IMR-90 (cell line): Measurements from ENCODE around the gene TRIM63. TPM values are rescaled to one million over a fixed set of nuclear protein-coding genes. Genes with fewer than 3 reads are reported as not detected.

ENCODE experiments used
- ATAC-seq: fragments of 200-7000 bp; cut with Tn5 transposase; 2 replicates; pipeline ENCODE4 v1.9.1; 2020; ENCODE audit warnings: low read depth, mild to moderate bottlenecking, moderate library complexity
- BruUV-seq: library from RNA; stranded (reverse); fragments of 400-500 nt; replicated peaks from 2 replicates; lab custom pipeline; 2021; lab: Mats Ljungman, UMichigan
- CTCF ChIA-PET: fragments of 300-600 bp; formaldehyde crosslinking; extraction: SDS; loops from one replicate; lab custom pipeline; 2021; ENCODE audit warnings: antibody characterized with exemption; lab: Yijun Ruan, JAX
- POLR2A ChIA-PET: fragments of 300-600 bp; sonication (Branson Sonifier 250); formaldehyde crosslinking; loops from one replicate; lab custom pipeline; 2022; ENCODE audit warnings: antibody characterized with exemption; ENCODE audit not compliant: unreplicated experiment; lab: Charles Lee
- DNase-seq: peaks from one replicate; pipeline ENCODE4 v3.0.0; 2013
- H2AFZ ChIP-seq: replicated peaks from 2 replicates; pipeline ENCODE3; 2013; ENCODE audit warnings: low read length, mild to moderate bottlenecking; ENCODE audit not compliant: poor library complexity
- H2AK5ac ChIP-seq: 2 replicates; pipeline ENCODE4 v1.6.1; 2013; ENCODE audit warnings: low read depth, low read length, inconsistent platforms
- H2AK9ac ChIP-seq: replicated peaks from 2 replicates; pipeline ENCODE3; 2013; ENCODE audit warnings: mild to moderate bottlenecking, low read depth, low read length, moderate library complexity; ENCODE audit not compliant: poor library complexity
- H2BK120ac ChIP-seq: 2 replicates; pipeline ENCODE4 v1.6.1; 2013; ENCODE audit warnings: low read depth, low read length, inconsistent platforms
- H2BK15ac ChIP-seq: 3 replicates; pipeline ENCODE4 v1.6.1; 2013; ENCODE audit warnings: low read depth, low read length, inconsistent platforms
- H2BK20ac ChIP-seq: 2 replicates; pipeline ENCODE4 v1.6.1; 2013; ENCODE audit warnings: low read depth, mild to moderate bottlenecking, inconsistent platforms, low read length, moderate library complexity
- H2BK5ac ChIP-seq: 2 replicates; pipeline ENCODE4 v1.6.1; 2013; ENCODE audit warnings: mild to moderate bottlenecking, low read depth, low read length, inconsistent platforms; ENCODE audit not compliant: poor library complexity, severe bottlenecking
- H3K14ac ChIP-seq: replicated peaks from 2 replicates; pipeline ENCODE4 v1.6.1; 2013; ENCODE audit warnings: low read depth, low read length, inconsistent platforms
- H3K18ac ChIP-seq: 2 replicates; pipeline ENCODE4 v1.6.1; 2013; ENCODE audit warnings: low read depth, low read length, control low read depth
- H3K23ac ChIP-seq: 2 replicates; pipeline ENCODE4 v1.6.1; 2013; ENCODE audit warnings: low read depth, low read length, inconsistent platforms
- H3K27ac ChIP-seq: 2 replicates; pipeline ENCODE4 v1.5.1; 2013; ENCODE audit warnings: mild to moderate bottlenecking, control low read depth, low read length; ENCODE audit not compliant: insufficient read depth
- H3K27me3 ChIP-seq: 2 replicates; pipeline ENCODE4 v1.6.1; 2013; ENCODE audit warnings: low read length; ENCODE audit not compliant: control insufficient read depth, insufficient read depth
- H3K36me3 ChIP-seq: 2 replicates; pipeline ENCODE4 v1.6.1; 2013; ENCODE audit warnings: low read length, mixed read lengths; ENCODE audit not compliant: control insufficient read depth, insufficient read depth
- H3K4ac ChIP-seq: 2 replicates; pipeline ENCODE4 v1.6.1; 2013; ENCODE audit warnings: low read depth, low read length, inconsistent platforms
- H3K4me1 ChIP-seq: 2 replicates; pipeline ENCODE4 v1.6.1; 2013; ENCODE audit warnings: low read length, mixed read lengths; ENCODE audit not compliant: control insufficient read depth, insufficient read depth
- H3K4me2 ChIP-seq: 2 replicates; pipeline ENCODE4 v1.6.1; 2013; ENCODE audit warnings: low read depth, mild to moderate bottlenecking, control low read depth, low read length, moderate library complexity
- H3K4me3 ChIP-seq: 2 replicates; pipeline ENCODE4 v1.5.1; 2013; ENCODE audit warnings: low read depth, mild to moderate bottlenecking, control low read depth, low read length, moderate library complexity; ENCODE audit not compliant: insufficient read depth
- H3K56ac ChIP-seq: 2 replicates; pipeline ENCODE4 v1.6.1; 2013; ENCODE audit warnings: low read length, inconsistent platforms; ENCODE audit not compliant: insufficient read depth; ENCODE audit errors: extremely low read depth
- H3K79me1 ChIP-seq, 2 experiments: 2 replicates each; pipeline ENCODE4 v1.6.1; 2013; ENCODE audit warnings: low read length in 2 of 2, inconsistent platforms in 1 of 2, low read depth in 1 of 2
- H3K9ac ChIP-seq: 2 replicates; pipeline ENCODE4 v1.6.1; 2013; ENCODE audit warnings: low read depth, low read length, control low read depth
- H3K9me1 ChIP-seq: 2 replicates; pipeline ENCODE4 v1.6.1; 2013; ENCODE audit warnings: low read length, inconsistent platforms; ENCODE audit not compliant: insufficient read depth
- H3K9me3 ChIP-seq: 2 replicates; pipeline ENCODE4 v1.6.1; 2013; ENCODE audit warnings: low read length; ENCODE audit not compliant: control insufficient read depth, insufficient read depth
- H4K20me1 ChIP-seq: 2 replicates; pipeline ENCODE4 v1.6.1; 2013; ENCODE audit warnings: low read length, inconsistent platforms; ENCODE audit not compliant: insufficient read depth
- H4K5ac ChIP-seq: 2 replicates; pipeline ENCODE4 v1.6.1; 2013; ENCODE audit warnings: mild to moderate bottlenecking, low read depth, low read length, control low read depth
- H4K8ac ChIP-seq, 2 experiments: 2 replicates each; pipeline ENCODE4 v1.6.1; 2013; ENCODE audit warnings: low read depth in 2 of 2, low read length in 2 of 2, control low read depth in 1 of 2, inconsistent platforms in 1 of 2
- H4K91ac ChIP-seq: 2 replicates; pipeline ENCODE4 v1.6.1; 2013; ENCODE audit warnings: low read depth, low read length, inconsistent platforms; ENCODE audit not compliant: insufficient read depth
- BHLHE40 ChIP-seq: fragments of 150-350 bp; IDR thresholded peaks from 2 replicates; pipeline ENCODE4 v1.6.1; 2016; ENCODE audit warnings: mild to moderate bottlenecking, low read depth, low read length
- RCOR1 ChIP-seq: IDR thresholded peaks from 2 replicates; pipeline ENCODE4 v1.6.1; 2012; ENCODE audit warnings: mild to moderate bottlenecking, low read length, improper control_type of control experiment; ENCODE audit not compliant: insufficient replicate concordance
- WGBS, 2 experiments: methylation state at CpG; one replicate each; pipeline versions ENCODE4 v1.1.5 to v1.1.7; 2013; ENCODE audit warnings: missing lambda C conversion rate in 2 of 2; ENCODE audit not compliant: insufficient read length in 1 of 2; ENCODE audit errors: extremely low coverage in 2 of 2; 5-methylcytosine and 5-hydroxymethylcytosine counted together
- dilution Hi-C: fragments of 300-500 bp; cut with HindIII; formaldehyde crosslinking; loops from one replicate; pipeline ENCODE4 v1.14.3; 2018; ENCODE audit warnings: low sequenced_read_pairs; ENCODE audit not compliant: unreplicated experiment
- in situ Hi-C: fragments of 300-500 bp; cut with MboI; formaldehyde crosslinking; loops from 3 replicates; pipeline ENCODE4 v1.14.3; 2019; ENCODE audit warnings: low sequenced_read_pairs, inconsistent platforms, mixed read lengths
- intact Hi-C: fragments of 100-400 bp; cut with micrococcal nuclease; formaldehyde crosslinking; loops from 2 replicates; pipeline ENCODE4 v1.10.0; 2022
- polyA plus RNA-seq, 3 experiments: library from polyadenylated mRNA; depleted of rRNA; stranded (reverse); fragments of >200 nt; gene quantifications; 2 replicates each; pipeline ENCODE4 v1.2.3, GENCODE V29; 2012; ENCODE audit warnings: low replicate concordance in 1 of 3
- total RNA-seq: library from RNA; depleted of rRNA; stranded (reverse); fragments of >200 nt; gene quantifications from 2 replicates; pipeline ENCODE4 v1.2.3, GENCODE V29; 2012

Gene TRIM63
- total and polyA plus RNA-seq, 2 of the 4 experiments (the other 2 are of a cell fraction) = not detected

- dilution Hi-C loops (no loop called here), intact Hi-C loops (no loop called here), in situ Hi-C loops (no loop called here)
- H3K4me3 ChIP-seq = no peak overlapping the region
- DNase-seq (no peak), ATAC-seq (no peak)
- no peaks in the 10 kb centered on the region for H3K36me3 ChIP-seq
- POLR2A ChIA-PET = no interaction called here
- H3K27me3 ChIP-seq = peaks cover 2% of the 10 kb centered on the region; the same call in 1 of the 2 replicates
- no peak overlapping the region for H3K27ac ChIP-seq
- no peak overlapping the region for H4K5ac ChIP-seq
- no peak overlapping the region for H3K4ac ChIP-seq
- H2AK5ac ChIP-seq = no peak overlapping the region
- H3K4me2 ChIP-seq = no peak overlapping the region
- WGBS, 2 experiments = 80% methylated on average over 1 of the region's 5 CpGs; no CpG with 5 or more reads in 1 of the 2 experiments
- H4K8ac ChIP-seq = no peak overlapping the region
- H2BK20ac ChIP-seq = no peak overlapping the region
- no peaks in the 10 kb centered on the region for H3K79me1 ChIP-seq
- H4K91ac ChIP-seq = no peak overlapping the region
- H3K56ac ChIP-seq = no peak overlapping the region
- H3K9me3 ChIP-seq = no peaks in the 10 kb centered on the region
- H3K4me1 ChIP-seq = peaks cover 18% of the 10 kb centered on the region
- H3K9me1 ChIP-seq = peaks cover 4% of the 10 kb centered on the region
- no peak overlapping the region for H2BK120ac ChIP-seq
- no peak overlapping the region for H3K9ac ChIP-seq
- no peak overlapping the region for H2AFZ ChIP-seq
- H3K14ac ChIP-seq = no peak overlapping the region
- TF ChIP-seq RCOR1 (no peak), BHLHE40 (no peak)
- H4K20me1 ChIP-seq = no peaks in the 10 kb centered on the region
- H2AK9ac ChIP-seq = no peak overlapping the region
- CTCF ChIA-PET = no interaction called here
- H3K23ac ChIP-seq = no peak overlapping the region
- no peak overlapping the region for H3K18ac ChIP-seq
- H2BK5ac ChIP-seq = no peak overlapping the region
- BruUV-seq = no TSS peak
- no peak overlapping the region for H2BK15ac ChIP-seq
Measured at GRCh38 chr1:26023826-26024225, 43.6 kb downstream of the TRIM63 start.
